Keratinocyte (primary cell): ENCODE results near the gene DAPK3.

Experiments
- EZH2 ChIP-seq: IDR thresholded peaks from one replicate; pipeline ENCODE4 v1.6.1; 2012; ENCODE audit warnings: inconsistent platforms, mild to moderate bottlenecking, low read length, moderate library complexity
- TF ChIP-seq, protein P1 (sequence below), 3 experiments: IDR thresholded peaks in 1 of 3; conservative IDR thresholded peaks in 1 of 3; optimal IDR thresholded peaks in 1 of 3; 2 replicates in 2 of 3; 3 replicates in 1 of 3; pipeline versions ENCODE3 to v1.5.1; 2011; ENCODE audit warnings: low read length in 3 of 3, mild to moderate bottlenecking in 3 of 3, moderate library complexity in 2 of 3, control low read depth in 1 of 3, inconsistent platforms in 1 of 3; ENCODE audit not compliant: insufficient read depth in 2 of 3; ENCODE audit errors: extremely low read depth in 1 of 3

DNA sequence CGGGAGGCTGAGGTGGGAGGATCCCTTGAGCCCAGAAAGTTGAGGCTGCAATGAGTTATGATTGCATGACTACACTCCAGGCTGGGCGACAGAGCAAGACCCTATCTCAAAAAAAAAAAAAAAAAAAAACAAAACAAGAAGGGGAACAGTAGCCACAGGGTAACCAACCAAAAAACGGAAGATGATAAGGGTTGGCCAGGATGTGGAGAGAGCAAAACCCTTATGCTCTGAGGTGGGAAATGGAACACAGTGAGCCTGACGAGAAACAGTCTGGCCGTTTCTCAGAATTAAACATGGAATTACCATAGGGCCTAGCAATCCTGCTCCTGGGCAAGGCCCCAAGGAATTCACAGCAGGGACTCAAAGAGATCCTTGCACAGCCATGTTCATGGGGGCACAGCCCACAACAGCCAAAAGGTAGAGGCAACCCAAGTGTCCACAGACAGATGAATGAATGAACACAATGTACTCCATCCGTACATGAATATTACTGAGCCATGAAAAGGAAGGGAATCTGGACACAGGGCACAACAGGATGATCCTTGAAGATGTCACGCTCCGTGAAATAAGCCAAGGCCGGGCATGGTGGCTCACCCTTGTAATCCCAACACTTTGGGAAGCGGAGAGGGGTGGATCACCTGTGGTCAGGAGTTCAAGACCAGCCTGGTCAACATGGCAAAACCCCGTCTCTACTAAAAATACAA lies 26.7 kb downstream of the DAPK3 start:
- TF ChIP-seq, protein P1, sequence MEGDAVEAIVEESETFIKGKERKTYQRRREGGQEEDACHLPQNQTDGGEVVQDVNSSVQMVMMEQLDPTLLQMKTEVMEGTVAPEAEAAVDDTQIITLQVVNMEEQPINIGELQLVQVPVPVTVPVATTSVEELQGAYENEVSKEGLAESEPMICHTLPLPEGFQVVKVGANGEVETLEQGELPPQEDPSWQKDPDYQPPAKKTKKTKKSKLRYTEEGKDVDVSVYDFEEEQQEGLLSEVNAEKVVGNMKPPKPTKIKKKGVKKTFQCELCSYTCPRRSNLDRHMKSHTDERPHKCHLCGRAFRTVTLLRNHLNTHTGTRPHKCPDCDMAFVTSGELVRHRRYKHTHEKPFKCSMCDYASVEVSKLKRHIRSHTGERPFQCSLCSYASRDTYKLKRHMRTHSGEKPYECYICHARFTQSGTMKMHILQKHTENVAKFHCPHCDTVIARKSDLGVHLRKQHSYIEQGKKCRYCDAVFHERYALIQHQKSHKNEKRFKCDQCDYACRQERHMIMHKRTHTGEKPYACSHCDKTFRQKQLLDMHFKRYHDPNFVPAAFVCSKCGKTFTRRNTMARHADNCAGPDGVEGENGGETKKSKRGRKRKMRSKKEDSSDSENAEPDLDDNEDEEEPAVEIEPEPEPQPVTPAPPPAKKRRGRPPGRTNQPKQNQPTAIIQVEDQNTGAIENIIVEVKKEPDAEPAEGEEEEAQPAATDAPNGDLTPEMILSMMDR (optimal IDR thresholded peaks at IDR 0.05 in 1 of 3, IDR thresholded peaks at IDR 0.05 in 1 of 3, conservative IDR thresholded peaks at IDR 0.05 in 1 of 3; ENCODE audit: extremely low read depth in 1 of 3, insufficient read depth in 2 of 3, low read length in 3 of 3): no peak
- TF ChIP-seq EZH2: no peak
